GM19468 (cell line): ENCODE measurements around the gene ADAMTS2.

Experiments used
- ATAC-seq: cut with Tn5 transposase; IDR thresholded peaks from one replicate; pipeline ENCODE4 v1.9.1; 2021; ENCODE audit warnings: mild to moderate bottlenecking, moderate library complexity, moderate number of reproducible peaks; ENCODE audit not compliant: unreplicated experiment; ENCODE audit errors: extremely low read depth

The ADAMTS2 gene

DNA sequence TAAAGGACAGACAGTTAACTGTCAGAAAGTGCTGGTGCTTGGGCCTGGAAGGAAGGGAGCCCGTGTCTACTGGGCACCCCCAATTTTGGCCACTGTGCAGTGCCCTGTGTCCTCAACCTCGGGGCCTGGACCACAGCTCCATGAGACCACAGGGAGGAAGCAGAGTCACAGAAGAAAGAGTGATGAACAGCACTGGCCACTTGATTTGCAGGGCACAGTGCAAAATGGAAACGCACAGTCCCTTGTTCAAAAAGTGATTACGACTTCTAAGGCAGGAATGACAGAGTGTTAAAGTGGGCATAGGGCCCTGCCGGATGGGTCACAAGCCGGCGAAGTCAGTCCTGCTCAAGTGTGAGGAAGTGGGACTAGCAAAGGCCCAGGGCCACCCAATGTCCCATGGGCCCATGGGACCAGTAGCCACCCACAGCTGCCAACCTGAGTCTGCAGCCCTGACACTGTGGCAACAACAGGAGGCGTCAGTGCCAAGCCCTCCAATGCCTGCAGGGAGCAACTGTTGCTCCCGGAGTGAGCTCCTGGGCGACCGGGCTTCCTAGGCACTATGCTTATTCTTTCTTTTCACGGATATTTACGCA lies 85.4 kb downstream of the ADAMTS2 start:
- no peak for ATAC-seq

DNA sequence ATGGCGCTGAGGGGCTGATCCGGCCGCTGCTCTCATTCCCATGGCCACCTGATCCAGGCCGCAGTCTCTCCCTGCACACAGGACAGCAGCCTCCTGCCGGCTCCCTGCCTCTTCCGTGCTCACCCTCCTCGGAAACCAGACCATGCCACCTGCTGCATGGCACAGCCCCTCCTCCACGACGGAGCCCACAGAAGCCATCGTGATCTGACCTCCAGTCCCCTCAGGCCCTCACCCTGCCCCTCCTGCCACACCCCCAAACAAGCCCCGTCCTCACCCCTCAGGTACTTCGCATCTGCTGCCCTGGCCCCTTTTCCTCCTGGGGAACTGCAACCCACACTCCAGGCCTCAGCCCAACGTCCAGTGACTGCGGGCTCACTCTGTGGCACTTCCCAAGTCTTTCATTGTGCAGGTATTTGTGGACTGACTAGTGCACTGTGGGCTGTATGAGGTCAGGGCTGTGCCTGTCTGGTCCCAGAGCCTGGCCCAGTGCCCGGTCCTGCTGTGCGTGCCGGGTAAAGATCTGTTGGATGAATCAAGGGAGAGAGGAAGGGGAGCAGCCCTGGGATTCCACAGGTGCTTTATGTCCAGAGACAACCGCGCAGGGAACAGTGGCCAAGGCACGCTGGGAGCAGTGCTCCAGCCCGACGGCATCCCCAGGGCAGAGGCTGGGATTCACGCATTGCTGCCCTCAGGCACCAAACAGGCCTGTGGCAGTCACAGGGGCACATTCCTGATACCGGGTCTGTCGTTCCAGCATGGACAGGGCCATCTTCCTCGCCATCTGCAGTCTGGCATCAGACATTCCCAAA lies 86.1 kb downstream of the ADAMTS2 start:
- no peak for ATAC-seq

DNA sequence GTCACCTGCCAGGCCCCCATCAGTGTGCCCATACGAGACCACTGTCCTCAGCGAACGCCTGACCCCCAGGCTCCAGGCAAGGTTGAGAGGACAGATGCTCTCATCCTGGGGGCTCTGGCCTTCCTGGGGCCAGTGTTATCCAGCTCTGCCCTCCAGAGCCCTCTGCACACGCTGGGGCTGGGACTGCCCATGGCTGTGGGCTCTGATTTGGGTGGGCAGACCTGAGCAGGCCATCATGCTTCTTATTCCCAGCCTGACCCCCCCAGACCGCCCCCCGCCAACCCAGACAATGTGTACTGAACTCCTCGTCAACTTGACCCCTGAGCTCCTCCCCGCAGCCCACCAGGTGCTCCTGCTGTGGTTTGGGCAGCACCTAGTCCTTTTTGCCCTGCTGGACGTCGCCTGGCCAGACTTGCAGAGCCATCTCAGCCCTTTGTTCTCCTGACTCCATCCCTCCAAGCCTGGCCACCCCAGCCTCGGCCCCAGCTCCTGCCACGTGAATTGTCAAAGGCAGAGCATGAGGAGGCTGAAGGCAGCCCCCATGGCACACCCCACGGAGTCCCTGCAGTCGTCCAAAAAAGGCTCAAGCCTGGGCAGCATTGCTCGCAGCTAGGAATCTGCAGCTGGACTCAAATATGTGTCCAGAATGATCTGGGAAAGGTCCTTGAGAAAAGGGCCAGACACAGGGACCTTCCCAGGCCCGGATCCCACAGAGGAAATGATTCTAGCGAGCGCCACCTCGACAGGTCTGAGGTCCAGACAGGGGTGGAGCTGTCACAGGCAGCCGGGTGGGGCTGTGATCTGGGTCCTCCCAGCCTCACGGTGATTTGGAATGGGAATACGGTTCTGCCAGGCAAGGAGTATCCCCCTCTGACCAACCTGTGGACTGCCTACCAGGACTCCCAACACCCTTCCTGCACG lies 87.0 kb downstream of the ADAMTS2 start:
- ATAC-seq, result no peak

DNA sequence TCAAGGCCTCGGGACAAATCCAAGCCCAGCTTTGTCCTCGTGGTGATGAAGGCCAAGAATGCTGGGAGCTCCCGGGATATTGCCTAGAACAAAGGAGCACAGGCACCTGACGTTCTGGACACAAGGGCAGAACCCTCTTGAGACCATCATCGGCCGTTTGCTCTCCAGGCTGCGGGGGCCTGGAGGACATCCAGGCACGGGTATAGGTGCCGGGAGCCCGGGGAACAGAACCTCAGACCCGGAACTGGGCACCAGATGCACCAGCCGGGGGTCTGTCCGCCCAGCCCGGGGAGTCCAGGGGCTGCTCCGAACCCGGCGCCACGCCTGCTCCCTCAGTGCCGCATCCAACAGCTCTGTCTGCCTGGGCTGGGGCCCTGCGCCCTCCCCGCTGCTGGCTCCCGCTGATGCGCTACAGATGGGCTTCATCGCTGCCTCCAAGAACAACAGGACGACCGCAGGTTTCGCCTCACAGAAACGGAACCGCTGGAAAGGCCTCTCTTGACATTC lies 88.0 kb downstream of the ADAMTS2 start:
- ATAC-seq, result no peak

DNA sequence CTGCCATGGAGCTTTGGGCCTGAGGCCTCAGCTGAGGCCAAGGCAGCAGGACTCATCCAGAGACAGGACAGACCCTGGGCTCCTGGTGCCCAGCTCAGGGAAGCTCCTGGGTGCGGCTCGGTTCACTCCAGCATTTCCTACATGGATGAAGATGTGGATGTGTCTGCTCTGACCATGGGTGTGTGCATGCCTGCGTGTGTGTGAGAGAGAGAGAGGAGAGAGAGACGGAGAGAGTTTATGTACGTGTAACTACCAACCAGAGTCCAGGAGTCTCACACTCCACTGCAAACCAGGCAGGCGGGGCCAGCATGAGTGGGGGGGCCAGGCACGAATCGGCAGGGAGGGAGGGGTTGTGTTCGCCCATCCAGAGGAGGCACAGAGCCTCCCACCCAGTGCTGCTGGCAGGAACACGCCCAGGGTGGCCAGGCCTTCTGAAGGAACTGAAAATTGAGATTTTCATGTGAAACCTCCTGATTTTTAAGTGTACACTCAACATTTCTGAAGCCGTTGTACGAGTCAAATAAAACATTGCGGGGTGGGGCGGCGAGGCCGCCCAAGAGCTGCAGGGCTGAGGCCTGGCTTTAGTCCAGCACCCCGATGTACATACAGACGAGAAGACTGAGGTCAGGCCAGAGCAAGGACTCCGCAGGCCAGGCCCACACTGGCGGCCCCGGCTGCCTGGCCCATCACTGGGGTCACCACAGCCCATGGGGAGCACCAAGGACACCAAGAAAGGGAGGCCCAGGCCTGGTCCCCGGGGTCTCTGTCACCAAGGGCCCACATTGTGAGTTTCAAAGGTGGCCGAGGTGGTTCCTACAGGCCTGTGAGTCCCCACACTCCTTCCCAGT lies 88.7 kb downstream of the ADAMTS2 start:
- ATAC-seq, result no peak

DNA sequence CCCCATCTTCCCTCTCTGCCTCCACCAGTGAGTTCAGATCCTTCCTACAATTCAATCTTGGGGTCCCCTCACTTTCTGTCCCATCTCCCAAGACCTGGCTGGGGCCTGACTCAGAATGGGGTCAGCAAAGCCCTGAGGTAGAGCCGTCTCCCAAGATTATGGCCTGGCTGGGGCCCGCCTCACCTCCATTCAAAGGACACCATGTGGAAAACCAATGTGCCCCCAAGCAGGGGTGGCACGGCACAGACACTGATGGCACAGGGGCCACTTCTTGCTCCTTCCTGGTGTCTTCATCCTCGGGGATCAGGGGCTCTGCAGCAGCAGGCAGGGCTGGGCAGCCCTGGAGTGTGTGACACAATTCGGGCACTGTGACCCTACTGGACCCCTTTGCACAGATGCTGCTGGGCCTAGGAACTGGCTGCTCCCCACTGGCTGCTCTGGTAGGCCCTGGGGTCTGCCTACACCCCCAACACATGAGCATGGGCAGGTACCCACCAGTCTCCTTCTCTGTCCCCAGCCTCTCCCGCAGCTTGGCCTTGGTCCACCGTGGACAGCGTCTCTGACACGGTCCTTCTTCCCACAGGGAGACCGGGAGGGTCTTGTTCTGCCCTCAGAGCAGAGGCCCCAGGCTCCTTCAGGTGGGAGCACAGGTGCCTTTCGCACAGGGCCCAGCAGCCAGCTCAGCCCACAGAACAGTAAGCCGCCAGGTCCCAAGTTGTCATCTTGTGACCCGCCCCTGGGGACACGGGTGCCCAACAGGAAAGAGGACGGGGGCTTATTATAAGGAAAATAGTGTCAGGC lies 89.5 kb downstream of the ADAMTS2 start:
- ATAC-seq, result no peak

DNA sequence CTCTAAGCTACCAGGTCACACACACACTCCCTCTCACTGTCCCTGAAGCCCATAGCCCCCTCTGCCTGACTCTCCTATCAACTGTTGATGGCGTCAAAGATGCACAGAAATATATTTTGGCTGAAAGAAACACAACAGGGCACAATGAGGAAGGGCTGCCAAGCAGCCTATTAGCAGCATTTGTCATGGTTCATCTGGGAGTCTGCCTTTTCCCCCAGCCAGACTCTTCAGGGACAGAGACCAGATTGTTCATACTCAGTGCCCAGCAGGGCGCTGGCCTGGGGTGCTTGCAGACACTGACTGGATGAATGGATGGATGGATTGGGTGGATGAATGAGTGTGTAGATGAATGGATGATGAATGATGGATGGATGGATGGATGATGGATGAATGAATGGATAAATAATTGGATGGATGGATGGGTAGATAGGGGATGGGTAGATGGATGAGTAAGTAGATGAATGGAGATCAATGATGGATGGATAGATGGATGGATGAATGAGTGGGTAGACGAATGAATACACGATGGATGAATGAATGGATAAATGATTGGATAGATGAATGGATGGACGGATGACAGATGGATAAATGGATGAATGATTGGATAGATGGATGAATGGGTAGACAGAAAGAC lies 90.5 kb downstream of the ADAMTS2 start:
- ATAC-seq, result no peak

DNA sequence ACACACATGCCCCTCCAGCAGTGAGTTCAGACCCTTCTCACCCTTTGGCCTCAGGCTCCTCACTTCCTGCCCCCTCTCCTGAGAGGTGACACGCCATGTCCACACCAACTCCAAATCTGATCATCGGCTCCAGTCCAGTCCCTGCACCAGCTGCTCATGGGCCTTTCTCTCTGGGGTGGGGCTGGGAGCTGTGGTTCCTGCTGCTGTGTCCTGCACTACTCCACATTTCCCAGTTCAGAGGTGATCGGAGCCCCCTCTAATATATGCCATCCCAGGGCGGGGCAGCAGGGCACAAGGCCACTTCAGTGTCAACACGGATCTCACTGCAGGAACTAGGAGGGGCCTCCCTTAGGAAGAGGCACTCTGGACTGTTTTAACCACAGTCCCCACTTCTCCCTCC lies 91.5 kb downstream of the ADAMTS2 start:
- no peak for ATAC-seq

DNA sequence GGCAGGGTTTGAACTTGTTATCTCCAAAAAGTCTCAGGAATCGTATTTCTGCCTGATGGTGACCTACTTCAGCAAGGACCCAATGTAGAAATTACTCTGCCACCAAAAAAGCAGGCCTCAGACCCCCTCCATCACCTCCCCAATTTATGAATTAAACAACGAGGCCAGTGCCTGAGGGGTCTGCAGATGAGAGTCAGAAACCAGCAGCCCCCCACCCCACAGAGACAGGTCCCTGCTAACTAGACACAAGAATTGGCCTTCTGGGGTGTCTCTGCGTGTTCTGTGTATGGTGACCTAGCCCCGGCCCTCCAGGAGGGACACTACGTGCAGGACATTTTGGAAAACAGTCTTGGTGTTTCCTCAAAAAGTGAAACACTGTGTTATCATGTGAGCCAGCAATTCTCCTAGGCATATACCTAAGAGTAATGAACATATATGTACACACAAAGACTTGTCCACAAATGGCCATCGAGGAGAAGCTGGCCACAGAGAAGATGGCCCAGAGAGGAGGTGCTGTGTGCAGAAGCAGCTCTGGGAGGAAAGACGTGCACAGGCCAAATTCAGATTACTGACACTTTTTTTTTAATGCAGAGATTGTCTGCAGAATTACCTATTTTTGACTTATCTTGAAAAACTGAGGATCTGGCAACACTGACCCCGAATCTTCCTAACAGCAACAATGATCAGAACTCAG lies 93.8 kb downstream of the ADAMTS2 start:
- no peak for ATAC-seq

DNA sequence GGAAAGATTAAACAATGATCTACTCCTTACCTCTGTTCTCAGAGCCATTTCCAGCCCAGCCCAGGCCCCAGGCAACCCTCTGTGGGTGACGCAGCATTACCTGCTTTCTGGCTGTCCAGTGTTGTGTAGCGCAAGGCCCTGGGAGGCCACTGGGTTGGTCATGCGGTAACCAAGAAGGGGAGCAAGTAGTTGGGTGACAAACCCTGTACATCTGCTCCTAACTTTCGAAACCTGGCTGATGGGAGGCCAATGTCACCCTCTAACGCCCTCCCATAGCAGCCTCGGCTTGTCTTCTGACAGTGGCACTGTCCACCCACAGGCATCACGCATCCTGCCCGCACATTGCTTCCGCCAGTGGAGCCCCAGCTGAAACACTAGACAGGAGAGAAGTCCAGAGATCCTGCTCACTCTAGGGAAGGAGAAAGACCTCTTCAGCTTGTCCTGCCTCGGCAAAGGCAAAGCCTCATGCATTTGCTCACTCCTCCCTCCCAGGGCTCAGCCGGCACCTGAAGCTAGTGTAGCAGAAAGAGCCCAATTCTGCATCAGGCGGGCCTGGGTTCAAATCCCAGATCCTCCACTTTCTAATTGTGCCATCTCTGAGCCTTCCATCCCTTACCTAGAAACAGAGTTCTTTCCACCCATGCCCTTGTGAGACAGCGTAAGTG lies 94.6 kb downstream of the ADAMTS2 start:
- ATAC-seq, result no peak

DNA sequence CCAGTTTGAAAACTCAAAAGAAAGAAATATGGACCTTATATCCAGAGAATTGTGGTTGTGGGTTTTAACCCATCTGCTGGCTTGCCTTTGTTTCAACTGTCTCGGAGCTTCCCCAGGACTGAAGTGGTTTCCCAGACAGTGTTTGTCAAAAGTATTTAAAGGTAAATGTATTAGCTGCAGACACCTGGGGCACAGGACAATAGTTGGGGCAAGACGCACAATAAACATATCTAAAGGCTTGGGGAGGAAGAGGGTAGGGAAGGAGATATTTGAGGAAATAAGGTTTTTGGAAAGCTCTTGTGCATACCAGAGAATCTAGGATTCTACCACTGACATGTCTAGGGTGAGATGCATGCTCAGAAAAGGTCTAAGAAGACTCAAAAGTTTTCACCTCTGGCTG lies 99.0 kb downstream of the ADAMTS2 start:
- no peak for ATAC-seq

DNA sequence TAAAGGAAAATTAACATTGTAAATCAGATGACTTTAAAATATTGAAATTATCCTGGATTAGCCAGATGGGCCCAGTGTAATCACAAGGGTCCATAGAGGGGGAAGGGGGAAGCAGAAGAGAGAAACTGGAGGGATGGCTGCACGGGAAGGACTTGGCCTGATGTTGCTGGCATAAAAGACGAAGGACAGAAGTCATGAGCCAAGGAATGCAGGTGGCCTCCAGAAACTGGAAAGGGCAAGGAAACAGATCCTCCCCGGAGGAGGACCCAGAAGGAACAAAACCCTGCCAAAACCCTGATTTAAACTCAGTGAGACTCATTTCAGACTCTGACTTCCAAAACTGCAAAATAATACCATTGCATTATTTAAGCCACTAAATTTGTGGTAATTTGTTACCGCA lies 100.2 kb downstream of the ADAMTS2 start:
- no peak for ATAC-seq

DNA sequence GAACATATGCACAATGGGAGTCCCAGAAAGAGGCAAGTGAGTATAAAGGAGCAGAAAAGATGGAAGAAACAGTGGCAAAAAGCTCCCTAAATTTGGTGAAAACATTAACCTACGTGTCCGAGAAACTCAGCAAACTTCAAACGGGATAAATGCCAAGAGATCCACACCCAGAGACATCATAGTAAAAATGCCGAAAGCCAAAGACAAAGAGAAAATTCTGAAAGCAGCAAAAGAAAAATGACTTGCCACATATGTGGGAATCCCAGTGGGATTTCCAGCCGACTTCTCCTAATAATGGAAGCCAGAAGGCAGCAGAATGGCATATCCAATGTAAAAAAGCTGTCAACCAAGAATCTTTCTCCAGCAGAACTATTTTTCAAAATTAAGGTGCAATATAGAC lies 101.2 kb downstream of the ADAMTS2 start:
- no peak for ATAC-seq

DNA sequence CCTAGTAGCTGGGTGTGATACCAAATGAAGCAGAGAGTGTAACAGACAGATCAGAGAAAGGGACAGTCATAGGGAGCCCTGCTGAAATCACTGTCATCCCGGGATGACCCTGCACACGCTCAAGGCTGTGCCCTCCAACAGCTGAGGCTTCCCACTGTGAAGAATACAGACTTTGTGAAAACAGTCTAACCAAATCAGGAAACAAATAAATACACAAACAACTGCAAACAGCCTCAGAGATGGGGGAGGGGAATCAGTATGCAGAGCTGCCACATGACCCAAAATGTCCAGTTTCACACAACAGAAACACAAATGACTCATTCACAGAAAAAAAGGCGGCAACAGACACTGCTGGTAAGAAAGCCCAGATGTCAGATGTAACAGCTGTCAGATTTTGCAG lies 101.9 kb downstream of the ADAMTS2 start:
- ATAC-seq, result no peak

DNA sequence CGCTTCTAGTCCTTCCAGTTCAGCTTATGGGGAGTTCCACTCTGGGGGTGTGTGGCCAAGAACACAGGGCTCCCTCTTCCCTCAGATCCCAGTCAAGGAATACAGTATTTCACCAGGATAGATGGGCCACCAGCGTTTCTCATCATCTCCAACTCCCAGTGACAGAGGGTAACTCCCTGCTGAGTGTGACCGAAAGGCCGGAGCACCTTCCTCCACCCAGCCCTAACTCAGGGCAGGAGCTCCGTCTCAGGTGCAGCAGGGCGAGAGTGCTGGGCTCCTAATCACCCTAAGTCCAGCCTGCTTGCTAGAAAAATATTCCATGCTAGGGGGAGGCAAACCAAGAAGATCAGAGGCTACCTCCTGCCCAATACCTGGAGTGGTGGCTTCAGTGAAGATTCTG lies 102.6 kb downstream of the ADAMTS2 start:
- ATAC-seq, result no peak

DNA sequence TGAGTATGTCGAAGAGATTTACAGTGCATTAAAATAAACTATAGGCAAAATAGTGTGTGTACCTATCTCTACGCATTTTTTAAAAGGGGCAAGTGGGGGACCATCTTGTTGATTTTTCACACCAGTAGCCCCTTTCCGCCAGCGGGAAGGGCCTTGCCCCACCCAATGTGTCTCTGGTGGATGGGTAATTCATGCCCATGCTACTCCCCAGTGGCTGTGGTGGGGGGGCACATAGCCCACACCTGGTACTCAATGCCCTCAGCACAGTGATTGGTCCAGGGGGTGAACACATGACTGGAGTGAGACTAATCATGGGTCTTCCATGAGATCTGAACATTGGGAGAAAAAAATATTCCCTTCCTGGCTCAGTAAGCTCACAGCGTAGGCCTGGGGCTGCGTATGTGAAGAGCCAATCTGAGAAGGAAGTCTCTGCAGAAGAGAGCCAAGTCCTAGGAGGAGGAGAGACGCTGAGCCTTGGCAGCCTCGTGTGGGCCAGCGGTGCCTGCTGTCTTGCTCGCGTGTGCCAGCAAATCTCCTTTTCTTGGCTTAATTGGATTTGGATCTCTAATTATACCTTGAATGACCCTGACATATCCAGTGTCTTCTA lies 103.4 kb downstream of the ADAMTS2 start:
- no peak for ATAC-seq

DNA sequence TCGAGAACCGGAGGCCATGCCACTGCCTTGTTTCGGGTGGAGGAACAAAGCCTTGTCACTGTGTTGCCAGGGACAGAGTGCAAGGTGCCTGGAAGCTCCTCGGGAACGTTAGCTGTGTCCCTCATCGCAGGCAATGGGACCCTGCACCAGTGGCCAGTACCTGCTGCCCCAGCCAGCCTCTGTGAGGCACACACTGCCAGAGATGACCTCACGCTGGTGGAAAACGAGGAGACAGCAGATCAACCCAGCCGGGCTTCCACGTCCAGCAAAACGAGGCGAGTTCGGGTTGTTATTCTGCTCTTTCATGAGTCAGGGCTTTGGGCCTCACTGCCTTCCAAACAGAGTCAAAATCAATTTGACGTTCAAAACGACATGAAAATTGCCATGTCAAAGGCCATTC lies 104.1 kb downstream of the ADAMTS2 start:
- ATAC-seq, result no peak
